VCaP (cell line): ENCODE data around the gene MRC2.

ENCODE experiments used
- H3K27ac ChIP-seq: fragments of 450-650 bp; 2 replicates; pipeline ENCODE4 v1.5.1; 2017
- CTCF ChIP-seq: fragments of 450-650 bp; conservative IDR thresholded peaks from 2 replicates; pipeline ENCODE4 v1.5.1; 2017; ENCODE audit warnings: mild to moderate bottlenecking, moderate library complexity

Gene MRC2

GRCh38 chr17:62658136-62658920, 30.9 kb downstream of the MRC2 start:
- no peak for TF ChIP-seq CTCF
- H3K27ac ChIP-seq = no peak overlapping the region

GRCh38 chr17:62660629-62661118, 33.2 kb downstream of the MRC2 start:
- TF ChIP-seq CTCF = no peak

GRCh38 chr17:62661337-62661736, 33.9 kb downstream of the MRC2 start:
- no peak for TF ChIP-seq CTCF
- no peak overlapping the region for H3K27ac ChIP-seq

More at GRCh38 chr17:62660629-62661118, 33.2 kb downstream of the MRC2 start:
- H3K27ac ChIP-seq = no peak overlapping the region

- no peak overlapping the region for H3K27ac ChIP-seq
- TF ChIP-seq CTCF = no peak
Observed at GRCh38 chr17:62662855-62663254, 35.4 kb downstream of the MRC2 start.

- no peak overlapping the region for H3K27ac ChIP-seq
- no peak for TF ChIP-seq CTCF
Observed at GRCh38 chr17:62663304-62663703, 35.8 kb downstream of the MRC2 start.

- no peak for TF ChIP-seq CTCF
- H3K27ac ChIP-seq = no peak overlapping the region
Observed at GRCh38 chr17:62664336-62665120, 37.1 kb downstream of the MRC2 start.

- TF ChIP-seq CTCF = no peak
- no peak overlapping the region for H3K27ac ChIP-seq
Observed at GRCh38 chr17:62665599-62665998, 38.1 kb downstream of the MRC2 start.
